Measurements from ENCODE around the gene GUCY2D.

DNA sequence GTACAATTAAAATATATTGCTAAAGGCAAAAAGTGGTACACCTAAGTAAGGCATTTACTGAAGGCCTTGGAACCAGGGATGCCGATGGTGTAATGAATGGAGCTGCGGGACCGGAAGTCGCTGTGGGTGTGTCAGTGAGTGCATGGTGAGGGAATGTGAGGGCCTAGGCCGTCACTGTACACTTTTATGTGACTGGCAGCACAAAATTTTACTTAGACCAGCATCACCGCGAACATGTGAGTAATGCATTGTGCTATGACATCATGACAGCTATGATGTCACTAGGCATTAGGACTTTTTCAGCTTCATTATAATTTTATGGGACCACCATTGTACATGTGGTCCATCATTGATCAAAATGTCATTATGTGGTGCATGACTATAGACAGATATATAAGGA lies 51.2 kb downstream of the GUCY2D start:
- TF ChIP-seq, protein P1, sequence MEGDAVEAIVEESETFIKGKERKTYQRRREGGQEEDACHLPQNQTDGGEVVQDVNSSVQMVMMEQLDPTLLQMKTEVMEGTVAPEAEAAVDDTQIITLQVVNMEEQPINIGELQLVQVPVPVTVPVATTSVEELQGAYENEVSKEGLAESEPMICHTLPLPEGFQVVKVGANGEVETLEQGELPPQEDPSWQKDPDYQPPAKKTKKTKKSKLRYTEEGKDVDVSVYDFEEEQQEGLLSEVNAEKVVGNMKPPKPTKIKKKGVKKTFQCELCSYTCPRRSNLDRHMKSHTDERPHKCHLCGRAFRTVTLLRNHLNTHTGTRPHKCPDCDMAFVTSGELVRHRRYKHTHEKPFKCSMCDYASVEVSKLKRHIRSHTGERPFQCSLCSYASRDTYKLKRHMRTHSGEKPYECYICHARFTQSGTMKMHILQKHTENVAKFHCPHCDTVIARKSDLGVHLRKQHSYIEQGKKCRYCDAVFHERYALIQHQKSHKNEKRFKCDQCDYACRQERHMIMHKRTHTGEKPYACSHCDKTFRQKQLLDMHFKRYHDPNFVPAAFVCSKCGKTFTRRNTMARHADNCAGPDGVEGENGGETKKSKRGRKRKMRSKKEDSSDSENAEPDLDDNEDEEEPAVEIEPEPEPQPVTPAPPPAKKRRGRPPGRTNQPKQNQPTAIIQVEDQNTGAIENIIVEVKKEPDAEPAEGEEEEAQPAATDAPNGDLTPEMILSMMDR (IDR thresholded peaks at IDR 0.05; ENCODE audit: low read length), result no peak
- TF ChIP-seq EZH2 (optimal IDR thresholded peaks at IDR 0.05; ENCODE audit: low read depth, low read length), result no peak
- no peak for TF ChIP-seq EZH2phosphoT487 (IDR thresholded peaks at IDR 0.05; ENCODE audit: low read length)
